Measurements from ENCODE around the gene SCAPER.
A peak's percentile ranks its signal among the peaks of the same experiment; 100 is the strongest.
"Not testable (repeated sequence)": the region's sequence is repeated elsewhere in the genome, so short reads cannot be mapped to it uniquely, and the experiment has no call there.

The SCAPER gene

GRCh38 chr15:76903251-76903681 is 1.9 kb downstream of the SCAPER start:
- 0 out of 2 replicates have a peak overlapping the region, but pooled peaks have one; percentile 14 for H3K27ac ChIP-seq
- peaks cover 1% of the 10 kb centered on the region for H3K36me3 ChIP-seq
- H3K27me3 ChIP-seq (ENCODE audit: insufficient read depth, low read depth, severe bottlenecking): no peaks in the 10 kb centered on the region
- peak; percentile 62 for TF ChIP-seq CTCF (IDR thresholded peaks at IDR 0.05; ENCODE audit: low read depth, low read length)
- no peak overlapping the region for H3K4me3 ChIP-seq (ENCODE audit: low read depth, low read length)
- peak; percentile 33 for DNase-seq
- peaks cover 4% of the 10 kb centered on the region for H3K9me3 ChIP-seq (ENCODE audit: severe bottlenecking)

- H3K9me3 ChIP-seq (ENCODE audit: severe bottlenecking): peaks cover 5% of the 10 kb centered on the region
- no peak overlapping the region for H3K4me3 ChIP-seq (ENCODE audit: low read depth, low read length)
- no peak for TF ChIP-seq CTCF (IDR thresholded peaks at IDR 0.05; ENCODE audit: low read depth, low read length)
- H3K27ac ChIP-seq: no peak overlapping the region
- H3K36me3 ChIP-seq: peaks cover 8% of the 10 kb centered on the region
- no peak for DNase-seq
- no peaks in the 10 kb centered on the region for H3K27me3 ChIP-seq (ENCODE audit: insufficient read depth, low read depth, severe bottlenecking)
Measured at GRCh38 chr15:76901965-76902364, 3.2 kb downstream of the SCAPER start.

- not testable (repeated sequence) for H3K4me3 ChIP-seq (ENCODE audit: low read depth, low read length); DNase-seq; H3K36me3 ChIP-seq; H3K9me3 ChIP-seq (ENCODE audit: severe bottlenecking); H3K27me3 ChIP-seq (ENCODE audit: insufficient read depth, low read depth, severe bottlenecking)
- peak overlapping the region; percentile 56 for H3K27ac ChIP-seq
Measured at GRCh38 chr15:76899931-76900310, 5.2 kb downstream of the SCAPER start.

- H3K27me3 ChIP-seq (ENCODE audit: insufficient read depth, low read depth, severe bottlenecking); DNase-seq; H3K36me3 ChIP-seq; H3K27ac ChIP-seq; H3K4me3 ChIP-seq (ENCODE audit: low read depth, low read length); H3K9me3 ChIP-seq (ENCODE audit: severe bottlenecking): not testable (repeated sequence)
Measured at GRCh38 chr15:76899176-76899930, 5.8 kb downstream of the SCAPER start.

- no peaks in the 10 kb centered on the region for H3K27me3 ChIP-seq (ENCODE audit: insufficient read depth, low read depth, severe bottlenecking)
- H3K9me3 ChIP-seq (ENCODE audit: severe bottlenecking): peaks cover 5% of the 10 kb centered on the region
- peaks cover 8% of the 10 kb centered on the region for H3K36me3 ChIP-seq
- H3K4me3 ChIP-seq (ENCODE audit: low read depth, low read length): no peak overlapping the region
- no peak for DNase-seq
- no peak overlapping the region for H3K27ac ChIP-seq
- TF ChIP-seq CTCF (IDR thresholded peaks at IDR 0.05; ENCODE audit: low read depth, low read length): no peak
Measured at GRCh38 chr15:76898102-76898501, 7.0 kb downstream of the SCAPER start.

- no peak for TF ChIP-seq CTCF (IDR thresholded peaks at IDR 0.05; ENCODE audit: low read depth, low read length)
- H3K9me3 ChIP-seq (ENCODE audit: severe bottlenecking): peaks cover 5% of the 10 kb centered on the region
- H3K4me3 ChIP-seq (ENCODE audit: low read depth, low read length): no peak overlapping the region
- no peak for DNase-seq
- H3K27me3 ChIP-seq (ENCODE audit: insufficient read depth, low read depth, severe bottlenecking): no peaks in the 10 kb centered on the region
- H3K27ac ChIP-seq: no peak overlapping the region
- peaks cover 8% of the 10 kb centered on the region for H3K36me3 ChIP-seq
Measured at GRCh38 chr15:76894174-76894573, 11.0 kb downstream of the SCAPER start.

- not testable (repeated sequence) for H3K4me3 ChIP-seq (ENCODE audit: low read depth, low read length); H3K36me3 ChIP-seq
Measured at GRCh38 chr15:76892836-76893235, 12.3 kb downstream of the SCAPER start.

GRCh38 chr15:76887280-76888141 is 17.6 kb downstream of the SCAPER start:
- H3K27ac ChIP-seq; H3K36me3 ChIP-seq; H3K9me3 ChIP-seq (ENCODE audit: severe bottlenecking); DNase-seq; H3K4me3 ChIP-seq (ENCODE audit: low read depth, low read length); H3K27me3 ChIP-seq (ENCODE audit: insufficient read depth, low read depth, severe bottlenecking): not testable (repeated sequence)

More at GRCh38 chr15:76892836-76893235, 12.3 kb downstream of the SCAPER start:
- DNase-seq; H3K27ac ChIP-seq; H3K27me3 ChIP-seq (ENCODE audit: insufficient read depth, low read depth, severe bottlenecking); H3K9me3 ChIP-seq (ENCODE audit: severe bottlenecking): not testable (repeated sequence)
